ENCODE data around the gene ANKRD27.

GRCh38 chr19:32720216-32720935 is 45.4 kb upstream of the ANKRD27 start:
- TF ChIP-seq CTCF (IDR thresholded peaks at IDR 0.05; ENCODE audit: insufficient read depth, low read depth, low read length) (no peak), EZH2 (IDR thresholded peaks at IDR 0.05; ENCODE audit: insufficient read depth, low read length) (no peak)

Measured in astrocyte (in vitro differentiated cells and primary cell).